Measurements from ENCODE around the gene RPS24. TPM values are rescaled to one million over a fixed set of nuclear protein-coding genes. Genes with fewer than 3 reads are reported as not detected.

RPS24 gene
- polyA plus RNA-seq, 10 donors, result 3,117 to 4,371 (median 3,812) TPM

DNA sequence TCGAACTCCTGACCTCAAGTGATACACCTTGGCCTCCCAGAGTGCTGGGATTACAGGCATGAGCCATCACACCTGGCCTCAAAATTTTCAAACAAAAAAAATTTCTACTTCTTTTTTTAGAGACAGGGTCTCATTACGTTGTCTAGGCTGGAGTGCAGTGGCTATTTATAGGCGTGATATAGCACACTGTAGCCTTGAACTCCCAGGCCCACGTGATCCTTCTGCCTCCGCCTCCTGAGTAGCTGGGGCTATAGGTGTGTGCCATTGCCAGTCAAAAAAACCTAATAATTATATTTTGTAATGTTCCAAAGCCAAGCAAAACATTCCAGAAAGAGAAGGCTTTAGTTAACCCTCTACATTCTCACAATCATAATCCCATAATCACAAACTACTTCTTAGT, 18.1 kb upstream of the RPS24 start:
- no peak for DNase-seq

DNA sequence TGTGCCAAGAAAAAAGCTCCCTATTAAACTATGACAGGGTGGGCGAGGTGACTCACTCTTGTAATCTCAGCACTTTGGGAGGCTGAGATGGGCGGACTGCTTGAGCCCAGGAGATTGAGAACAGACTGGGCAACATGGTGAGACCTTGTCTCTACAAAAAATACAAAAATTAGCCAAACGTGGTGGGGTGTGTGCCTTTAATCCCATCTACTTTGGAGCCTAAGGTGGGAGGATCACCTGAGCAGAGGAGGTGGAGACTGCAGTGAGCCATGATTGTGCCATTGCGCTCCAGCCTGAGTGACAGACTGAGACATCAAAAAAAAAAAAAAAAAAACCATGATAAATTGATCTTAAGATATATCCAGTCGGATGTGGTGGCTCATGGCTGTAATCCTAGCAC, 15.8 kb upstream of the RPS24 start:
- DNase-seq, result no peak

DNA sequence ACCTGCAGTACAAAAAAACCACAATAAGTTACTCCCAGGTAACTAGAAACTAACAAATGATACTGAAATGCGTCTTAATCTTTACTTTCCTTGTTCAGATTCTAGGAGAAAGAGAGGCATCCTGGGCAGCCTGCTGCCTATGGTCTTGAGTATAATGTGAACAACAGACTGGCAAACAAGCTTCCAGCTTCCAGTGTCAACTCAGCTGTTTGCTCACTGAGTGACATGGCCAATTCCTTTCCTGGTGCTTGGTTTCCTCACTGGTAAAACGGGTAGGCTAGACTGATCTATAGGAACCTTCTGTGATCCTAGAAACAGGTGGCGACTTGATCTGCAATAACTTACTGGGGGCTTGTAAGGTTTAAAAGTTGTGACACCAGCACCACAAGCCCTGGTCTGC, 14.4 kb upstream of the RPS24 start:
- no peak for DNase-seq

GRCh38 chr10:78021201-78021600, 12.5 kb upstream of the RPS24 start:
- no peak for DNase-seq

GRCh38 chr10:78023741-78024140, 9.9 kb upstream of the RPS24 start:
- DNase-seq, result no peak

- no peak for DNase-seq
These were observed 7.8 kb upstream of the RPS24 start for GRCh38 chr10:78025685-78026364.

GRCh38 chr10:78028438-78029268, 5.0 kb upstream of the RPS24 start:
- peak in 1 of 3 donors; percentile 23 for DNase-seq

GRCh38 chr10:78029269-78030226, 4.1 kb upstream of the RPS24 start, which contains the start of gene POLR3A:
TSS of gene POLR3A (minus strand) at chr10:78029515. CDS start at chr10:78029407, 108 bp downstream.
- DNase-seq, result peak; percentile 97 to 98 (median 98)

DNA sequence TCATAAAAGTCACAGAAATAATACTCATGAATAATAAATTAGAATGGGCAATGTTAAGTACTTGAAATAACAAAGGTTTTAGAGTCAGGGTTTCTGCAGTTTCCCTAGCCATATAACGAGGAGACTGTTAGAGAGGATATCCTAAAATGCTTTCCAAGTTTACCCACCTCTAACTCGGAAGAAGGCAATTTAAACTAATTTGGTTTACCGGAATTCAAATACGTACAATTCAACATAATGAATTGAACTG, 351 bp upstream of the RPS24 start:
- no peak for DNase-seq

- DNase-seq, result no peak
These were observed 1.4 kb downstream of the RPS24 start for GRCh38 chr10:78035025-78035424.

DNA sequence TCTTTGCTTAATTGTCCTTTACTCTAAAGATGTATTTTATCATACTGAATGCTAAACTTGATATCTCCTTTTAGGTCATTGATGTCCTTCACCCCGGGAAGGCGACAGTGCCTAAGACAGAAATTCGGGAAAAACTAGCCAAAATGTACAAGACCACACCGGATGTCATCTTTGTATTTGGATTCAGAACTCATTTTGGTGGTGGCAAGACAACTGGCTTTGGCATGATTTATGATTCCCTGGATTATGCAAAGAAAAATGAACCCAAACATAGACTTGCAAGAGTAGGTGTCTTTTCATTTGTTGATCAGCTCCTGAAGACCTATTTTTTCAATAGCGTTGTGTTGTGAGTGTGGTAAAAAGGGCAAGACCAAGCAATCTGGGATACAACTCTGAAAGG, 1.8 kb downstream of the RPS24 start:
- DNase-seq, result no peak

DNA sequence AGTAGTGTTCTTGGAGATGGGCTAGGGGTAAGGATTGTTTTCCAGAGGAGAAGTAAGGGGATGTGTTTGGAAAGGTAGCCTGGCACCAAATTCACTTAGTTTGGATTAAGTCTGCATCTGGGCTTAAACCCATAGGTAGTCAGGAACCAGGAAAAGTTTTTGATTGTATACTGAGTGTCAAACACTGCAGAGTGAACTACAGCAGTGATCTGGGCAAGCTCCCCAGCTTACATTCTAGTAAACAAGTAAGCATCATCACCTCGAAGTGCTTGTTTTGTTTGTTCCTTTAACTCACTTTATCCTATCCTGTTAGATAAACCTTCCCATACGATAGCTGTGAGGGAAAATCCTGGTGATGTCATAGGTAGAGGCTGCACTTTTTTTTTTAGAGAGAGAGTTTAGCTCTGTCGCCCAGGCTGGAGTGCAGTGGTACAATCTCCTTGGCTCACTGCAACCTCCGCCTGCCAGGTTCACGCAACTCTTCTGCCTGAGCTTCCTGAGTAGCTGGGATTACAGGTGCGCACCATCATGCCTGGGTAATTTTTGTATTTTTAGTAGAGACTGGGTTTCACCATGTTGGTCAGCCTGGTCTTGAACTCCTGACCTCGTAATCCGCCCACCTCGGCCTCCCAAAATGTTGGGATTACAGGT, 2.4 kb downstream of the RPS24 start:
- no peak for DNase-seq

GRCh38 chr10:78038105-78038504, 4.4 kb downstream of the RPS24 start:
- no peak for DNase-seq

DNA sequence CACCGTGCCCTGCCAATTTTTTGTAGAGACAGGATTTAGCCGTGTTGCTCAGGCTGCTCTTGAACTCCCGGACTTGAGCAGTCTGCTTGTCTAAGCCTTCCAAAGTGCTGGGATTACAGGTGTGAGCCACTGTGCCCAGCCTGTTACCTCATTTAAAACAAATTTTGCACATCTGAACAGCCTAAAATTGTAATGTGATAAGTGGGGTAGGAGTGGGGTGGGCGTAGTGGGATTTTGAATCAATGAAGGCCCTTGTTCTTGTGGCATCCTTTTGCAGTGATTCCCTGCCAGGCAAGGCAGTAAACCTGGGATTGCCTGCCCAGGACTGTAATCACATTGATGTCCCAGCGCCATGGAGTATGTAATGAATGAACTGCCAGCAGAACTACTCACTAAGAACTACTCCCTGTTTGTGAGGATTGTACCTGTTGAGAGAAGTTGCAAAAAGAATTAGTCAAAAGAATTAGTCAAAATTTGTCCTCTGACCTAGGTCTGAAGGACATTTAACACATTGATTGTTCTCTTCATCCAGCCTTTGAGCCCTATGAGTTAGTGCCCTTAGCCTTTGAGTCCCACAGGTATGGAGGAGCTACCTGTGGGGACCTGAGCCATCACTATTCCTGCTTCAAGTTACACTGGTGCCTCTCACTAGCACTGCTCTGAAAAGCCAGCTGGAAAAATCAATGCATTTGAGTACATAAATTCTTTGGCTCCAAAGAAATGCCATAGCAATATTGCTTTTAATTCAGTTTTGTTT, 5.3 kb downstream of the RPS24 start:
- no peak for DNase-seq

- no peak for DNase-seq
These were observed 6.1 kb downstream of the RPS24 start for GRCh38 chr10:78039743-78040142.

DNA sequence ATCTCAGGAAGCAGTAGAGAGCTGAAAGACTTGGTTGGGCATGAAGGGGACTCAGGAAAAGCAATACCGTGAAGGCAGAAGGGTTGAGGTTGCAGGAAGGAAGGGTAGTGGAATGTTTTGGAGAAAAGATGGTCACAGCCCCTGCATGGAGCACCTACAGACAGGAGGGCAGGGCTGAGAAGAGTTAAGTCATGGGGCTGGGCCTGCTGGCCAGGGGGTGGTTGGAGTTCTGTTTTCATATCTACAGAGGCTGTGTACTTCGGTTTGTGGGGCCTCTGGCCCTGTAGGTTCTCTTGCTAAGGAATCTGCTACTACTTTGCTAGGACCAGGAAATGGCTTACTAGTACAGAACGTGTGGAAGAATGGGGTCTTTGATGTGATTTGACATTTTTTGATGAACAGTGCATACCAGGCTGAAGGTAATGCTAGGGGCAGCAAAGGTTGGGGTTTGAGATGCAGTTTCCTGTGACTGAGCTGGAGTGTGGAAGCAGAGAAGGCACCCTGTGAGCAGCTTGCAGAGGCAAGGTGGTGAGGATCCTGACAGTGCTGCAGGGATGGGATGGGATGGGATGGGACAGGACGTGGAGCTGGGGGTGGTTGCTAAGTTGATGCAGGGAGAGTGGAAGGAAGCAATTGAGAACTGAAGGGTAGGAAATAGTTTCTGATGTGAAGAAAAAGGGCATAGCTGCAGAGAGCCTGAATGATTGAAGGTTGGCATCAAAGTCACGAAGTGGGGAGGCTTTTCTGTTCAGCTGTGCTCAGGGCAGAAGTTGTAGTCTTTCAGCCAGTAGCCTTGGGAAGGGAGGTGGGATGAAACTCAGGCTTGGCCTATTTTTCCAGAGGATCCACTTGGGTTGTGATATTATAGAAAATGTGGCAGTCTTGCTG, 7.8 kb downstream of the RPS24 start:
- DNase-seq, result no peak

GRCh38 chr10:78042058-78042751, 8.5 kb downstream of the RPS24 start:
- no peak for DNase-seq

DNA sequence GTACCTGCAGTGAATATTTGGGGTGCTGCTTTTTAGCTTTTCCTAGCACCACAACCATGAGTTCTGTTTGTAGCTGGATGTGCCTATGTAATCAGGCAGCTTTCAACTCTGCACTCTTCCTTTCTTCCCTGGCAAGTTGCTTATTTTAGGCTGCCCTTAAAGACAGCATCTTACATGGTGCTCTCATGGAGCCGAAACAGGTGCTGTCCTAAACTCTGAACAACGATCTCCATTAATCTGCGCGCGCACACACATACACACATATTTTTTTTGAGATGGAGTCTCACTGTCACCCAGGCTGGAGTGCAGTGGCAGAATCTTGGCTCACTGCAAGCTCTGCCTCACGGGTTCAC, 9.1 kb downstream of the RPS24 start:
- no peak for DNase-seq

GRCh38 chr10:78044179-78044578, 10.5 kb downstream of the RPS24 start:
- DNase-seq, result no peak

DNA sequence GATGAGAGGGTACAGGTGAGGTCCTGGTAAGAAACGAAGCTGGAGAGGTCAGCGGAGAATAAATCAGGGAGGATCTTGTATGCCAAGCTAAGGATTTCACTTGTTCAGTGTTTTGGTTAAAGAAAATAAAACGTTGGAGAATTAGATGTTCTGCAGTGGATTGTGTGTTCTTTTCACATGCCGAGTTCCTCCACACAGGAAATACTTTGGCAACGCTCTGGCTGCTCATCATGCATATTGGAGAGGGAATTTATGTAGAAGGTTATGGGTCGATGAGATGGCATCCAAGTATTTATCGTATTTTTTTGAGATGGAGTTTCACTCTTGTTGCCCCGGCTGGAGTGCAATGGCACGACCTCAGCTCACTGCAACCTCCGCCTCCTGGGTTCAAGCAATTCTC, 11.0 kb downstream of the RPS24 start:
- DNase-seq, result no peak

All from muscle of back (tissue), 11 donors.